Activated CD8-positive, alpha-beta T cell treated with anti-CD3 and anti-CD28 coated beads, Interleukin-2, amount 10 ng/mL, durations not matched to agents 7 days and 5 days (primary cell): ENCODE data around the gene OR6S1. TPM values are rescaled to one million over a fixed set of nuclear protein-coding genes. Genes with fewer than 3 reads are reported as not detected.
"Not testable (repeated sequence)": the region's sequence is repeated elsewhere in the genome, so short reads cannot be mapped to it uniquely, and the experiment has no call there.

Source experiments
- ATAC-seq: fragments of 150-1000 bp; cut with Tn5 transposase; one replicate; pipeline ENCODE4 v1.10.0; 2021; ENCODE audit warnings: moderate library complexity
- CTCF ChIA-PET: fragments of 350-600 bp; sonication (Branson Sonifier 250); formaldehyde crosslinking; loops from one replicate; lab custom pipeline; 2021; ENCODE audit warnings: antibody characterized with exemption; lab: Charles Lee
- POLR2A ChIA-PET: fragments of 350-600 bp; sonication (Branson Sonifier 250); formaldehyde crosslinking; loops from one replicate; lab custom pipeline; 2021; ENCODE audit warnings: antibody characterized with exemption; lab: Charles Lee
- DNase-seq: peaks from one replicate; pipeline ENCODE4 v3.0.0-alpha.2; 2020
- H3K27ac Mint-ChIP-seq: one replicate; pipeline ENCODE4 v1.8.0; 2021; ENCODE audit warnings: mild to moderate bottlenecking, mixed read lengths
- H3K27me3 Mint-ChIP-seq: one replicate; pipeline ENCODE4 v1.8.0; 2021; ENCODE audit warnings: low read depth, mixed read lengths
- H3K36me3 Mint-ChIP-seq: one replicate; pipeline ENCODE4 v1.8.0; 2021; ENCODE audit warnings: low read depth, mixed read lengths
- H3K4me1 Mint-ChIP-seq: one replicate; pipeline ENCODE4 v1.8.0; 2021; ENCODE audit warnings: low read depth, mixed read lengths
- H3K4me3 Mint-ChIP-seq: one replicate; pipeline ENCODE4 v1.8.0; 2021; ENCODE audit warnings: mild to moderate bottlenecking, mixed read lengths
- H3K9me3 Mint-ChIP-seq: one replicate; pipeline ENCODE4 v1.8.0; 2022; ENCODE audit warnings: mixed read lengths; ENCODE audit not compliant: insufficient read depth
- total RNA-seq, 2 experiments: library from RNA; stranded (reverse); gene quantifications; one replicate each; pipeline ENCODE4 v1.2.3, GENCODE V29; 2021

OR6S1 gene
- total RNA-seq, 2 experiments from 2014 or later = not detected

- peak overlapping the region; percentile 53 for H3K4me3 Mint-ChIP-seq
- DNase-seq (peak; percentile 60), ATAC-seq (peak; percentile 66)
- H3K4me1 Mint-ChIP-seq = peaks cover 28% of the 10 kb centered on the region
- POLR2A ChIA-PET = no interaction called here
- CTCF ChIA-PET = interaction anchor here (0.9 to 2.1 kb wide), 4 partner anchors 38 to 44 kb away, joined by 3 to 9 read pairs (median 4); no protein-coding TSS in a partner anchor
- peaks cover 59% of the 10 kb centered on the region for H3K27me3 Mint-ChIP-seq
- H3K27ac Mint-ChIP-seq = no peak overlapping the region
- H3K36me3 Mint-ChIP-seq = no peaks in the 10 kb centered on the region
- H3K9me3 Mint-ChIP-seq = no peaks in the 10 kb centered on the region
Measured at GRCh38 chr14:20652996-20653975, 11.8 kb upstream of the OR6S1 start.

- ATAC-seq (no peak), DNase-seq (no peak)
- no peak overlapping the region for H3K27ac Mint-ChIP-seq
- no peaks in the 10 kb centered on the region for H3K4me1 Mint-ChIP-seq
- no peaks in the 10 kb centered on the region for H3K36me3 Mint-ChIP-seq
- POLR2A ChIA-PET = no interaction called here
- H3K27me3 Mint-ChIP-seq = peaks cover 41% of the 10 kb centered on the region
- CTCF ChIA-PET = interaction anchor here (0.7 to 1.1 kb wide), 4 partner anchors 18 to 1124 kb away, joined by 3 to 4 read pairs (median 3); no protein-coding TSS in a partner anchor
- H3K4me3 Mint-ChIP-seq = no peak overlapping the region
- no peaks in the 10 kb centered on the region for H3K9me3 Mint-ChIP-seq
Measured at GRCh38 chr14:20645481-20645880, 4.0 kb upstream of the OR6S1 start.

GRCh38 chr14:20644520-20644919 lies 3.0 kb upstream of the OR6S1 start:
- ChIA-PET CTCF (interaction anchor here (1.4 kb wide), 1 partner anchor 47 kb away, joined by 3 read pairs; no protein-coding TSS in a partner anchor), POLR2A (no interaction called here)
- H3K9me3 Mint-ChIP-seq = no peaks in the 10 kb centered on the region
- H3K36me3 Mint-ChIP-seq = no peaks in the 10 kb centered on the region
- peaks cover 41% of the 10 kb centered on the region for H3K27me3 Mint-ChIP-seq
- no peak for DNase-seq
- no peaks in the 10 kb centered on the region for H3K4me1 Mint-ChIP-seq
- ATAC-seq = no peak
- no peak overlapping the region for H3K27ac Mint-ChIP-seq
- H3K4me3 Mint-ChIP-seq = no peak overlapping the region

GRCh38 chr14:20642755-20643154 lies 1.3 kb upstream of the OR6S1 start:
- H3K36me3 Mint-ChIP-seq, CTCF ChIA-PET, H3K4me1 Mint-ChIP-seq, H3K4me3 Mint-ChIP-seq, POLR2A ChIA-PET, H3K9me3 Mint-ChIP-seq, DNase-seq, H3K27ac Mint-ChIP-seq, ATAC-seq: not testable (repeated sequence)
- peaks cover 46% of the 10 kb centered on the region for H3K27me3 Mint-ChIP-seq

- Mint-ChIP-seq H3K27ac (no peak overlapping the region), H3K36me3 (no peaks in the 10 kb centered on the region), H3K4me1 (no peaks in the 10 kb centered on the region), H3K4me3 (no peak overlapping the region), H3K9me3 (no peaks in the 10 kb centered on the region), H3K27me3 (peaks cover 44% of the 10 kb centered on the region)
- DNase-seq = no peak
- ChIA-PET POLR2A (no interaction called here), CTCF (no interaction called here)
- ATAC-seq = no peak
Measured at GRCh38 chr14:20642182-20642581, 691 bp upstream of the OR6S1 start.

- ChIA-PET POLR2A (interaction anchor here (1.3 to 2.3 kb wide), 2 partner anchors 20 to 48 kb away, joined by 3 to 6 read pairs; no protein-coding TSS in a partner anchor), CTCF (interaction anchor here (0.7 to 3.1 kb wide), 7 partner anchors 11 to 624 kb away, joined by 3 to 22 read pairs (median 4); no protein-coding TSS in a partner anchor)
- peak overlapping the region; percentile 79 for H3K27ac Mint-ChIP-seq
- peak; percentile 85 for DNase-seq
- H3K4me3 Mint-ChIP-seq = peak overlapping the region; percentile 72
- peaks cover 3% of the 10 kb centered on the region for H3K36me3 Mint-ChIP-seq
- peaks cover 63% of the 10 kb centered on the region for H3K27me3 Mint-ChIP-seq
- H3K4me1 Mint-ChIP-seq = peaks cover 35% of the 10 kb centered on the region
- peak; percentile 86 for ATAC-seq
- H3K9me3 Mint-ChIP-seq = no peaks in the 10 kb centered on the region
Measured at GRCh38 chr14:20632831-20633691, 8.4 kb downstream of the OR6S1 start.

- H3K9me3 Mint-ChIP-seq = no peaks in the 10 kb centered on the region
- H3K27ac Mint-ChIP-seq = peak overlapping the region; percentile 79
- H3K27me3 Mint-ChIP-seq = peaks cover 69% of the 10 kb centered on the region
- H3K36me3 Mint-ChIP-seq = peaks cover 3% of the 10 kb centered on the region
- ATAC-seq (peak; percentile 25), DNase-seq (peak; percentile 48)
- ChIA-PET CTCF (interaction anchor here (0.7 to 3.1 kb wide), 7 partner anchors 10 to 625 kb away, joined by 3 to 22 read pairs (median 4); no protein-coding TSS in a partner anchor), POLR2A (interaction anchor here (1.3 to 2.3 kb wide), 2 partner anchors 19 to 48 kb away, joined by 3 to 6 read pairs; no protein-coding TSS in a partner anchor)
- H3K4me1 Mint-ChIP-seq = peaks cover 39% of the 10 kb centered on the region
- H3K4me3 Mint-ChIP-seq = peak overlapping the region; percentile 72
Measured at GRCh38 chr14:20632448-20632830, 9.1 kb downstream of the OR6S1 start.

GRCh38 chr14:20631880-20632389 lies 9.6 kb downstream of the OR6S1 start:
- ChIA-PET POLR2A (interaction anchor here (1.3 to 2.3 kb wide), 2 partner anchors 19 to 49 kb away, joined by 3 to 6 read pairs; no protein-coding TSS in a partner anchor), CTCF (interaction anchor here (0.7 to 3.1 kb wide), 10 partner anchors 10 to 625 kb away, joined by 3 to 23 read pairs (median 4); partner anchors contain the start of gene RNASE4)
- Mint-ChIP-seq H3K27ac (no peak overlapping the region), H3K4me1 (peaks cover 40% of the 10 kb centered on the region), H3K36me3 (peaks cover 3% of the 10 kb centered on the region), H3K27me3 (peaks cover 74% of the 10 kb centered on the region), H3K9me3 (no peaks in the 10 kb centered on the region), H3K4me3 (peak overlapping the region; percentile 72)
- DNase-seq = no peak
- no peak for ATAC-seq

- POLR2A ChIA-PET = interaction anchor here (0.7 to 2.3 kb wide), 4 partner anchors 18 to 50 kb away, joined by 3 to 6 read pairs (median 3); no protein-coding TSS in a partner anchor
- Mint-ChIP-seq H3K9me3 (no peaks in the 10 kb centered on the region), H3K4me3 (peak overlapping the region; percentile 72), H3K36me3 (peaks cover 3% of the 10 kb centered on the region), H3K27me3 (peaks cover 76% of the 10 kb centered on the region), H3K27ac (peak overlapping the region; percentile 50), H3K4me1 (peaks cover 47% of the 10 kb centered on the region)
- no peak for ATAC-seq
- DNase-seq = peak; percentile 69
- CTCF ChIA-PET = interaction anchor here (1.0 to 3.1 kb wide), 11 partner anchors 9 to 304 kb away, joined by 3 to 23 read pairs (median 4); partner anchors contain the start of gene RNASE4
Measured at GRCh38 chr14:20631023-20631879, 10.2 kb downstream of the OR6S1 start.
